HUES6 (cell line): ENCODE data around the gene SLC4A5.
"Not testable (repeated sequence)": the region's sequence is repeated elsewhere in the genome, so short reads cannot be mapped to it uniquely, and the experiment has no call there.

Experiments
- H3K27ac ChIP-seq: 2 replicates; pipeline ENCODE4 v1.7.0; 2013; ENCODE audit warnings: low read depth, mild to moderate bottlenecking, low read length, inconsistent platforms
- H3K27me3 ChIP-seq: 2 replicates; pipeline ENCODE4 v1.6.1; 2013; ENCODE audit warnings: low read length; ENCODE audit not compliant: control insufficient read depth, insufficient read depth
- H3K36me3 ChIP-seq: 2 replicates; pipeline ENCODE4 v1.6.1; 2013; ENCODE audit warnings: low read length; ENCODE audit not compliant: control insufficient read depth, insufficient read depth
- H3K4me1 ChIP-seq: 2 replicates; pipeline ENCODE4 v1.6.1; 2013; ENCODE audit warnings: low read length; ENCODE audit not compliant: control insufficient read depth, insufficient read depth
- H3K4me3 ChIP-seq: 2 replicates; pipeline ENCODE4 v1.5.1; 2013; ENCODE audit warnings: low read depth, low read length
- H3K9ac ChIP-seq: one replicate; pipeline ENCODE4 v1.6.1; 2013; ENCODE audit warnings: mild to moderate bottlenecking, low read length
- H3K9me3 ChIP-seq: 2 replicates; pipeline ENCODE4 v1.6.1; 2013; ENCODE audit warnings: low read depth, low read length; ENCODE audit not compliant: control insufficient read depth, insufficient read depth

The SLC4A5 gene

DNA sequence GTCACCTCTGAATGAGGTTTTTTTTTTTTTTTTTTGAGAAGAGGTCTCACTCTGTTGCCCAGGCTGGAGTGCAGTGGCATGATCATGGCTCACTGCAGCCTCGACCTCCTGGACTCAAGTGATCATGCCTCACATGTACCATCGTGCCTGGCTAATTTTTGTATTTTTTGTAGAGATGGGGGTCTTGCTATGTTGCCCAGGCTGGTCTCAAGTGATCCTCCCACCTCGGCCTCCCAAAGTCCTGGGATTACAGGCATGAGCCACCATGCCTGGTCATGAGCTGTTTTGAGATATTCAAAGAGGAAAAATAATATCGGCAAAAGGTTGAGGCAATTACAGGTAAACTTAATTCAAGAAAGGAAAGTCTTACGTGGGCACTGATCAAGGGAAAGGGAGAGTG is 113.4 kb downstream of the SLC4A5 start:
- H3K27me3 ChIP-seq, H3K4me1 ChIP-seq, H3K9me3 ChIP-seq, H3K9ac ChIP-seq, H3K36me3 ChIP-seq, H3K4me3 ChIP-seq, H3K27ac ChIP-seq: not testable (repeated sequence)

GRCh38 chr2:74228772-74229171 is 114.4 kb downstream of the SLC4A5 start:
- H3K9me3 ChIP-seq, result no peaks in the 10 kb centered on the region
- no peak overlapping the region for H3K27ac ChIP-seq
- H3K4me1 ChIP-seq, result peaks cover 6% of the 10 kb centered on the region; the same call in 1 of the 2 replicates
- no peak overlapping the region for H3K4me3 ChIP-seq
- H3K36me3 ChIP-seq, result no peaks in the 10 kb centered on the region; the same call in 1 of the 2 replicates
- no peaks in the 10 kb centered on the region for H3K27me3 ChIP-seq
- no peak overlapping the region for H3K9ac ChIP-seq

DNA sequence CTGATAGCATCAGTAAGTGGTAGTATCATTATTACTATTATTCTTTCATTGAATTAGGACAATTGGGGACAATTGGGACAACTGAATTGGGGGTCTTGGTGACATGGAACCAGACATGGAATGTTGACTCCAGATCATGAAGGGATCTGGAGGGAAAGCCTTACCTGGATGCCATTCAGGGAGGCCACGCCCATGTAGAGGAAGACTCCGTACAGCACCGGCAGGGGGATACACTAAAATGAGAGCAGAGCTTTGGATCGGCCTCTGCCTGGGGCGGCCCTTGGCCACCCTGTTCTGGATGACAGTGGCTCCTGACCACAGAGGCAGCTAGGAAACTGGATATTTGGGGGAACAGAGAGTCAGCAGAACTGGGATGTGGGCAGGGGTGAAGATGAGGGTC is 115.6 kb downstream of the SLC4A5 start:
- no peak overlapping the region for H3K9ac ChIP-seq
- H3K4me3 ChIP-seq, result no peak overlapping the region
- H3K27me3 ChIP-seq, result no peaks in the 10 kb centered on the region
- H3K36me3 ChIP-seq, result no peaks in the 10 kb centered on the region; the same call in 1 of the 2 replicates
- no peaks in the 10 kb centered on the region for H3K9me3 ChIP-seq
- H3K4me1 ChIP-seq, result peaks cover 6% of the 10 kb centered on the region; the same call in 1 of the 2 replicates
- no peak overlapping the region for H3K27ac ChIP-seq

- Histone ChIP-seq H3K9me3 (no peaks in the 10 kb centered on the region), H3K9ac (no peak overlapping the region)
These were observed 116.5 kb downstream of the SLC4A5 start for GRCh38 chr2:74226648-74227213.

GRCh38 chr2:74225698-74226459 is 117.3 kb downstream of the SLC4A5 start:
- no peaks in the 10 kb centered on the region for H3K9me3 ChIP-seq
- H3K4me1 ChIP-seq, result peaks cover 6% of the 10 kb centered on the region; the same call in 1 of the 2 replicates
- no peak overlapping the region for H3K9ac ChIP-seq
- H3K36me3 ChIP-seq, result peaks cover 7% of the 10 kb centered on the region; the same call in 1 of the 2 replicates
- H3K27me3 ChIP-seq, result no peaks in the 10 kb centered on the region
- no peak overlapping the region for H3K27ac ChIP-seq
- no peak overlapping the region for H3K4me3 ChIP-seq

More at GRCh38 chr2:74226648-74227213, 116.5 kb downstream of the SLC4A5 start:
- no peaks in the 10 kb centered on the region for H3K27me3 ChIP-seq
- H3K4me3 ChIP-seq, result no peak overlapping the region
- no peak overlapping the region for H3K27ac ChIP-seq
- H3K36me3 ChIP-seq, result no peaks in the 10 kb centered on the region; the same call in 1 of the 2 replicates
- H3K4me1 ChIP-seq, result peaks cover 6% of the 10 kb centered on the region; the same call in 1 of the 2 replicates

- Histone ChIP-seq H3K36me3 (peaks cover 19% of the 10 kb centered on the region), H3K9ac (no peak overlapping the region), H3K9me3 (no peaks in the 10 kb centered on the region), H3K27ac (no peak overlapping the region), H3K4me1 (peaks cover 6% of the 10 kb centered on the region; the same call in 1 of the 2 replicates), H3K4me3 (no peak overlapping the region), H3K27me3 (no peaks in the 10 kb centered on the region)
These were observed 119.1 kb downstream of the SLC4A5 start for GRCh38 chr2:74223941-74224770.

GRCh38 chr2:74222300-74222650 is 120.9 kb downstream of the SLC4A5 start:
- Histone ChIP-seq H3K27ac (no peak overlapping the region), H3K9ac (no peak overlapping the region), H3K4me3 (no peak overlapping the region), H3K9me3 (no peaks in the 10 kb centered on the region), H3K36me3 (peaks cover 38% of the 10 kb centered on the region), H3K27me3 (no peaks in the 10 kb centered on the region), H3K4me1 (peaks cover 6% of the 10 kb centered on the region; the same call in 1 of the 2 replicates)

- H3K27me3 ChIP-seq, result no peaks in the 10 kb centered on the region
- no peak overlapping the region for H3K4me3 ChIP-seq
- H3K9me3 ChIP-seq, result no peaks in the 10 kb centered on the region
- H3K27ac ChIP-seq, result no peak overlapping the region
- H3K4me1 ChIP-seq, result peaks cover 5% of the 10 kb centered on the region; the same call in 1 of the 2 replicates
- peaks cover 43% of the 10 kb centered on the region for H3K36me3 ChIP-seq
- no peak overlapping the region for H3K9ac ChIP-seq
These were observed 121.5 kb downstream of the SLC4A5 start for GRCh38 chr2:74221604-74222299.

DNA sequence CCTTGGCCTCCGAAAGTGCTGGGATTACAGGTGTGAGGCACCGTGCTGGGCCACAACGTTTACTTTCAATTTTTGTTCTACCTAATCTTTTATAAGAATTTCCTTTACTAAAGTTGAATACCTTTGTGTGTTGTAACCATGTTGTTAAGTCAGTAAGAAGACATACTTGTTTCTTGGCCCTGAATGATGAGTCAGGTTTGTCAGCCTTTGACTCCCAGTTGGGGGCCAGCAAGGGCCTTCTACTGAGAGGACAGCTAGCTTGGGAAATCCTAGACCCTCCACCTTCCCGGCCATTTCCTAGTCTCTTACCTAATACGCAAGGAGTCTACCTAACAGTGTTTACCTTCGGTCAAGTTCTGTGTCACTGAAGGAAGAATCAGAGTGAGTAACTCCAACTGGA is 122.1 kb downstream of the SLC4A5 start:
- no peak overlapping the region for H3K9ac ChIP-seq
- peaks cover 50% of the 10 kb centered on the region for H3K36me3 ChIP-seq
- H3K27ac ChIP-seq, result no peak overlapping the region

DNA sequence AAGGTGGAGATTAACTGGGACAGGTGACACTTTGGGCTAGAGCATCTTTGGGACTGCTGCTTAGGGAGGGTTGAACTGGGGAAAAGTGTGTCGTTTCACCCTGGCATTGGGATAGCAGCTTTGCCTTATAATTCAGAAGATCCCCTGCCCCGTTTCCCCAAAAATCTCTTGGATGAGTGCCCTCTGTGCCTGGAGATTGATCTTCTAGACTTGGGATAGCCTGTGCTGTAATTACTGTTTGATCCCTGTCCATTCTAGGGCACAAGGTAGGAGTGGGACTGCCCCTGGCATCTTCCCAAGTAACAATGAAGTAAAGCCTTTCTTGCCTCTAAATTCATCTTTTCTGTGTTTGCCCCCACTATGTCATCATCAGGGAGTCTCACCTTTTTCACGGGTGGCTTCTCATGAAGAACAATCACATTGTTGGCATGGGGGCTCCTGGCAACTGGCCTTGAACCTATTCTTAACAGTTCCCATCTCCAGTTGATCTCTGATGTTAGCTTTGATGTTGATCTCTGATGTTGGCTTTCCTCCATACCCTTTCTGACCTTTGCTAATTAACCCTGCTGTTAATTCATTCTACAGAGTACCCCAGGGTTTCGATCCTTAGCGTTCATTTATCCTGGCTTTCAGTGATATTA is 123.2 kb downstream of the SLC4A5 start:
- peaks cover 61% of the 10 kb centered on the region for H3K36me3 ChIP-seq
- H3K9me3 ChIP-seq, result no peaks in the 10 kb centered on the region
- H3K4me3 ChIP-seq, result no peak overlapping the region
- H3K4me1 ChIP-seq, result no peaks in the 10 kb centered on the region
- no peak overlapping the region for H3K9ac ChIP-seq
- no peaks in the 10 kb centered on the region for H3K27me3 ChIP-seq
- H3K27ac ChIP-seq, result no peak overlapping the region

More for the DNA sequence above, 122.1 kb downstream of the SLC4A5 start:
- no peaks in the 10 kb centered on the region for H3K27me3 ChIP-seq
- no peak overlapping the region for H3K4me3 ChIP-seq
- H3K4me1 ChIP-seq, result no peaks in the 10 kb centered on the region
- H3K9me3 ChIP-seq, result no peaks in the 10 kb centered on the region
